Stimulated activated CD4-positive, alpha-beta T cell treated with anti-CD3 and anti-CD28 coated beads, Interleukin-15, amount 100 ng/mL, for 48 hours (primary cell): ENCODE measurements around the gene DOCK2.

Source experiments
- DNase-seq, 2 donors: peaks; one replicate each; pipeline ENCODE4 v3.0.0-alpha.2; 2020; ENCODE audit warnings: low read depth in 2 of 2

The DOCK2 gene

GRCh38 chr5:170055606-170056005 lies 418.5 kb downstream of the DOCK2 start:
- no peak for DNase-seq

- DNase-seq = no peak
Observed at GRCh38 chr5:170056561-170057267, 419.6 kb downstream of the DOCK2 start.

- no peak for DNase-seq
Observed at GRCh38 chr5:170057311-170057710, 420.2 kb downstream of the DOCK2 start.

- no peak for DNase-seq
Observed at GRCh38 chr5:170059221-170059620, 422.1 kb downstream of the DOCK2 start.

GRCh38 chr5:170067152-170067551 lies 430.1 kb downstream of the DOCK2 start:
- no peak for DNase-seq

GRCh38 chr5:170067574-170068170 lies 430.6 kb downstream of the DOCK2 start:
- no peak for DNase-seq

- DNase-seq = no peak
Observed at GRCh38 chr5:170069512-170069911, 432.4 kb downstream of the DOCK2 start.

- peak in 1 of 2 donors; percentile 4 for DNase-seq
Observed at GRCh38 chr5:170070556-170071412, 433.7 kb downstream of the DOCK2 start.

GRCh38 chr5:170071748-170072147 lies 434.7 kb downstream of the DOCK2 start:
- no peak for DNase-seq

GRCh38 chr5:170075696-170076095 lies 438.6 kb downstream of the DOCK2 start:
- no peak for DNase-seq

GRCh38 chr5:170076211-170076610 lies 439.1 kb downstream of the DOCK2 start:
- no peak for DNase-seq

- no peak for DNase-seq
Observed at GRCh38 chr5:170076739-170077138, 439.7 kb downstream of the DOCK2 start.

GRCh38 chr5:170077526-170077925 lies 440.5 kb downstream of the DOCK2 start:
- DNase-seq = no peak

- DNase-seq = no peak
Observed at GRCh38 chr5:170078458-170078857, 441.4 kb downstream of the DOCK2 start.

GRCh38 chr5:170078931-170079330 lies 441.9 kb downstream of the DOCK2 start:
- no peak for DNase-seq

- DNase-seq = no peak
Observed at GRCh38 chr5:170080217-170080616, 443.1 kb downstream of the DOCK2 start.

GRCh38 chr5:170080786-170081445 lies 443.8 kb downstream of the DOCK2 start:
- no peak for DNase-seq

GRCh38 chr5:170081616-170082015 lies 444.5 kb downstream of the DOCK2 start:
- no peak for DNase-seq

- no peak for DNase-seq
Observed at GRCh38 chr5:170082701-170083100, 445.6 kb downstream of the DOCK2 start.

GRCh38 chr5:170087168-170087817 lies 450.2 kb downstream of the DOCK2 start:
- no peak for DNase-seq

GRCh38 chr5:170092455-170093101 lies 455.5 kb downstream of the DOCK2 start:
- no peak for DNase-seq
